ENCODE results near the gene CELF2. TPM values are rescaled to one million over a fixed set of nuclear protein-coding genes. Genes with fewer than 3 reads are reported as not detected.

Gene CELF2
- total RNA-seq, 1 donor from 2014 or later = 3.5 TPM

DNA sequence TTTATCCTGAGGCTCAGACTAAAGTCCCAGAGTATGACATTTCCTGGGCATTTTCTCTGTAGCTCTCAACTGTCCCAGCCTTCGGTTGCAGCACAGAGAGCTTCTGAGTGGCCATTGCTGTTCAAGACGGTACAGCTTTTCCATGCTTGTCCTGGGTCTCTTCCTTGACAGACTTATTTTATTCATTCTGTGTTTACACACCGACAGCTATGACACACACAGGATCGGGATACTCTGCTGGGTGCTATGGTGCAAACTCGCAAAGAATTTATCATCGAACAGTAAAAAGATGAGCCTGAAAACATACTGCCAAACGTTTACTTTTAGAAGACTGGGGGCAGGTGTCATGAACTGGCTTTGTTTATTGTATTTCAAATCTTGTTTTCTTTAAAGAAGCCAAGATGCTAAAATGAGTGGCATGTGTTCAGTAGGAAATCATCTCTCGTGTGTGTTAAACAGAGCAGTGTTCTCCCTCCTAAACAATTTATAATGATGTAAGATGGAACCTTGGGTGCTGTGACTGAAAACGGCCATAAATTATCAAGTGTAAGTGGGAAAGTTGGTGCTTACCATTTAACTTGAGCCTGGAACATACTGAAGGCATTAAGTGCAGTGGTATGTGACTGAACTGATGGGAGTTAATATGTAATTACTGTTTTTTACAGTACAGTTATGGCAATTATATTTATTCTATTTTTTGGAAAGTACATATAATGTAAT, 120.8 kb downstream of the CELF2 start:
- ATAC-seq = no peak

DNA sequence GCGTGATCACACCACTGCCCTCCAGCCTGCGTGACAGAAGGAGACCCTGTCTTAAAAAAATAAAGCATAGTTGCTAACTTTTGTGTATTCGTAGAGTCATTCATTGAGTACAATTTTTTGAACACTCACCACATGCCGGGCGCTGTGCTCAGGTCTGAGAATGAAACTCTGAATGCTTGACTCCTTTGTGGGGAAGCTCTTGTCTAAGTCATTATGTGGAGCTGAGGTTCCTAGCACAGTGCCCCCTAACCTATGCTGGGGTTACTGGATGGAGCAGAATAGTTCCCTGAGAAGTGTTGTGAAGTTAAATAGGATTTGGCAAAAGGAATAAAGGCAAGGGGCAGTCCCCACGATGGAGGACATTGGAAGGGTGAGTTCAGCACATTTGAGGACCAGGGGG, 123.3 kb downstream of the CELF2 start:
- ATAC-seq = no peak

DNA sequence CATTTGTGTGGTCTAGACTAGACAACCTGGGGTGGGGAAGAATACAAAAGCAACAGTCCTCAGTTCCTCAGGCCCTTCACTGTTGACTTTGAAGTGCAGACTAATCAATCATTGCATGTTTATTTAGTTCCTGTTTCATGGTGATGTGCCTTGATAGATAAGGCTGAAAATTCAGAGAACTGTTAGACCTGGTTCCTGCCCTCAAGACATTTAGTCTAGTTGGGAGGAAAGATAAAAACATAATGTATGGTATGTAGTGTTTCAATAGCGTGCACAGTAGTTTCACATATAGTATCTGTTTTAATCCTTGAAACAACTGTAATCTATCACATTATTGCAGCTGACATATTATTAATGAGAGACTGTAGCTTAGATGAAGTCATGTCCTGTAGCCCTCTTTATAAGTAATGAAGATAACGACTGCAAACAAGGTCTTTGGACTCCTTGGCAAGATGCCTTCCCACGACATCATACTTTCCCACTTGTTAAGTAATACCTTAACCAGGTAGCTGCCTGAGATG, 124.0 kb downstream of the CELF2 start:
- ATAC-seq = no peak

DNA sequence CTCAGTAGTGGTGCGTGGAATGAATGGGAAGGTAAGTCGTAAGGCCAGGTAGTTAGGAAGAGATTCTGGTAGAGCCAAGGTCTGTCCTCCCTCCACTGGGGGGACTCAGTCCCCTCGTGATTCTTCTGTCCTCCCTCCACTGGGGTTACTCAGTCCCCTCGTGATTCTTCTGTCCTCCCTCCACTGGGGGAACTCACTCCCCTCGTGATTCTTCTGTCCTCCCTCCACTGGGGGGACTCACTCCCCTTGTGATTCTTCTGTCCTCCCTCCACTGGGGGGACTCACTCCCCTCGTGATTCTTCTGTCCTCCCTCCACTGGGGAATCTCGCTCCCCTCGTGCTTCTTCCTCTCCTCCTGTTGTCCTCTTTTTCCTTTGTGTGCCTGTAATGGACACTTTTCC, 125.1 kb downstream of the CELF2 start:
- ATAC-seq = no peak

DNA sequence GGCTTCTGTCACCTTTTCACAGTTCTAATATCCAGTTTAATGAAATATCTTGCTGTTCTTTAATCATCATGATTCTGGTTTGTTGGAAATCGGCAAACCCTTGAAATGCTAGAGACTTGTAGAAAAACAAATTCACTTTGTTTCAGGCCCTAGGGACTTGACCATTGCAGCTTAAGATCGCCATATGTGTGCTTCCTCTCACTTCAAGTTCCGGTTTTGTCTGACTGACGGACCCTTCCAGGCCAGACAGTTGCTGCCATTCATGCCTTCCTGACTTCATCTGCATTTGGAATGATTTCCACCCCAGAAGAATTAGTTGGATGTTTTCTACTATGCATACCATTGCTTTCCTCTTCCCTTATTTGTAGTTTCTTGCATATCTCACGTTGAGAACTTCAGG, 125.6 kb downstream of the CELF2 start:
- ATAC-seq = no peak

DNA sequence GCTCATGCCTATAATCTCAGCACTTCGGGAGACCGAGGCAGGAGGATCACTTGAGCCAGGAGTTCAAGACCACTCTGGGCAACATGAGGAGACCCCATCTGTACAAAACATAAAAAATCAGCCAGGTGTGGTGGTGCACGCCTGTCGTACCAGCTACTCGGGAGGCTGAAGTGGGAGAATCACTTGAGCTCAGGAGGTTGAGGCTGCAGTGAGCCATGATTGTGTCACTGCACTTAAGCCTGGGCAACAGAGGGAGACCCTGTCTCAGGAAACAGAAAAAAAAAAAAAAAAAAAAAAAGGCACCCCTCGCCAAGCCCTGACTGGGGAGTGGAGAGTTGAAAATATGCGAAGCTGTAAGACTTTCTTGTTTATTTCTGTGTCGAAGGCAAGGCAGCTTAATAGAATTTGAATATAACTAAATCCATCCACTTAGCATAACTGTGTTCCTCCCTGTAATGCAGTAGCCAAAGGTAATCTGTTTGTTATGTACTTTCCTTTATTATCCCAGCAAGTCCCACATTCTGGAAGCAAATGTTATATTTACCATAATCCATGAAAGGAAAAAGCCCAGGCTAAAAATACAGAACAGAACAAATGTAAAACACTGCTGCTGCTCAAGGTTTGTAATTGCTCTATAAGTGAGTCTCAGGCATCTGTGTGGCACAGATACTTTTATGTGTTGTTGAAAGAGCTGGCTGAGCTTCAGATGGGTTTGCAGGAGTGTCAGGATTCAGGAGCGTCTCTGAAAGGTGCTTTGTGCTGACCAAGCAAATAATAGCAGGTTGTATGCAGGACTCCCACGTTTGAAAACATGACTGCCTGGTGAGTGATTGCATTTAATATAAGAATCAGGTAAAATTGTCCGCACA, 127.2 kb downstream of the CELF2 start:
- ATAC-seq = no peak

DNA sequence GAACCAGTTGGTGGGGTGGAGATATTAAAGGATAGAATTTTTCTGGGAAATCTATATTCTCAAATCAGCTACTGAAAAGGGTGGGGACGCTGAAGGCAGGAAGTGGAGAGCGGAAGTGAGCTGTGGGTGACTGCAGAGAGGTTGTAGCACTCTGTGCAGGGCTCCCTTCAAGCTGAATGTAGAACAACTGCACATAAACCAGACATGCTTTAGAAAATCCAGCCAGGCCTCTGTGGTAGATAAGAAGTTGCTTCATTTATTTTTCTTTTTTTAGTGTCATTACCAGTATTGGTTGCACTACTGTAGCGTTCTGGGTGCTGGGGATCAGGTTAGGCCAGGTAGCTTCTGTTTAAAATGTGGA, 127.8 kb downstream of the CELF2 start:
- peak; percentile 50 for ATAC-seq

DNA sequence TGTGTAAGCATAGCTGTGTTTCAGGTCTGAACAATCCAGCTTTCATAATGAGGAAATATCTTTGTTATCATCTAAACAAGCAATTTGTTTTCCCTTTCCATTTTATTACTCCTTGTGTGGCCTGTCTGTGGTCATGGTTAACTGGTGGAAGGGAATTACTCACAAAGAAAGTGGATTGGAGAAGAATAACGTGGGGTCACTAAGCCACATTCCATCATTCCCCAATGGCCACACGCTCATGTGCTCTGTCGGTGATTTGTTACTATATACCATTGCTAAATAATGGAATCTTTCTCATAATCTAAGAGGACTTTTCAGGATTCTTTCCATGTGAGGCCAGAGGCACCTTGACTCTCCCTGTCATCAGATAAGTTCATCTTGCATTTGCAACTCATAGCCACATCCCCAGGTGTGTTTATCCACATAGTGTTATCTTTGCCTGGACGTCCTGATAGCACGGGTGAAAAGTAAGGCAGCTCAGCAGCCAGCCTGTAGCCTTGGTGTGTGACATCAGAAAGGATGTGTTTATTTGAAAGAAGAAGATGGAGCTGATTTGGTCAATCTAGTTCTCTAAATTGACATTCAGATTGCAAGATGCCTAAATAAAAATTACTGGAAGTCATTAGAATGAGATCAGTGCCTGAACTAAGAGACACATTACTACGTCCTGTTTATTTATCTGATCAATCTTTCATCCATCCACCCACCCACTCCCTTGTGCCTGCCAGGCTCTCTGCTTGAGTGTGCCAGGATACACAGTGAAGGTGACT, 128.9 kb downstream of the CELF2 start:
- ATAC-seq = no peak

DNA sequence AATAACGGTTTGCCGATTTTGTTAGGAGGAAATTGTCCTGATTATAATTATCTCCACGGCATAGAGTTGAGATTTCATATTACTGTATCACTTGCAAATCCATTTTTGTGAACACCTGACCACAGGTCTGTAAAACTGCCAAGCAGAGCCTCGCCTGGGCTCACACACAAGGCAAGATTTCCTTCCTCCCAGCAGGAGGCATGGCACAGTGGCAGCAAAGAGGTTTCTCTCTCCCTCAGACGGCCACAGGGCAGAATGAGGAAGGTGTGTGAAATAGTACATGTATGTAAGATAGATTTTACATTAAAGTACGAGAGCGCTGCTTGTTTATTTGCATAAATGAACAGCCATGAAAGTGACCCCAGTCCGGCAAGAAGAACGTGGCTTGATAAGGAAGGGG, 130.1 kb downstream of the CELF2 start:
- ATAC-seq = no peak

DNA sequence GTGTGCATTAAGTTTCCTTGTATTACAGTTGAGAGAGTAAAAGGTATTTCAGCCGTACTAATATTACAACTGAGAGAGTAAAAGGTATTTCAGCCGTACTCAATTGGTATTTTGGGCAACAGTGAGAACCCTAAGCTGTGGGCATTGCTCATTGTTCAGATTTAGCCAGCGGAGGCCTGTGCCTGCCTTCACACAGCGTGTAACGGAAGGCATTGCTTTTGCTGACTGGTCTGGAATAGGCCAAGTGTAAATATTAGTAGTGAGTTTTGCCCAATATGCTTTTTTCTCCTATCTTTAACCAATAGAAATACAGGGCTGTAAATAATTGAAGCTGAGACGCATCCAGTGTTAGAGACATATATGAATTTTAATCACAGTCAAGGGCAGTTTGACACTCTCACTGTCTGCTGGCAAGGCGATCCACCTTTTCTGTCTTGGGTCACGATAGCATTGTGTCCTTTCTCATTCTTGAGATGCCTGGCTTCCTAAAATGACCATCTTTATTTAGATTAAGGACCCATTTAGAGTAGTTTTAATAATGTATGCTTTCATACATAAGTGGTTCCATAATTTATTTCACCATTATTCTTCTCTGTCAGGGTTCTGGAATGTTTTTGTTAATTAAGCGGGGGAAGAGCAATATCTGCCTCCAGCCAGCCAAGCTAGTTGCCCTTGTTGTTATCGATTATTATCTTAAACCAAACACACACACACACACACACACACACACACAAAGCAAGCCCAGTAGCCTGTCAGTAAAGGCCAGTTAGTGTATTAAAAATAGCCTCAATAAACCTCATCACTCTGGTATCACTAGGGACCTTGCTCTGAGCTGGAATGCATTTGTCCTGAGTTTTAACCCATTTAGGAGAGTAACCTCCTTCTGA, 130.7 kb downstream of the CELF2 start:
- no peak for ATAC-seq

DNA sequence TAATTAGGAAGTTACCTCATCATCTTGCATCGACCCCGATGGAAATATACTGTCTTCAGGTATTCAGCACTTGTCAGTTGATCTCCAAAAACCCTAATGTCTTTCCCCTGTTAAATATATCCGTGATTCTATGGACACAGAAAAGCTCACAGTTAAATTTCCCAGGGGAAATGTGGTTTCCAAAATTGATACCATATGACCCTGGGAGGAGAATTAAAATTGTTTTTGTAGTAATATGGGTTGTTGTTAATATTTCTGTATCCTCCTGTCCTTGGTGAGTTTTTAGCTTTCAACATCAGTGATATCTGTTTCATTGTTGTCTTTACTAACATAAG, 132.1 kb downstream of the CELF2 start:
- ATAC-seq = no peak

DNA sequence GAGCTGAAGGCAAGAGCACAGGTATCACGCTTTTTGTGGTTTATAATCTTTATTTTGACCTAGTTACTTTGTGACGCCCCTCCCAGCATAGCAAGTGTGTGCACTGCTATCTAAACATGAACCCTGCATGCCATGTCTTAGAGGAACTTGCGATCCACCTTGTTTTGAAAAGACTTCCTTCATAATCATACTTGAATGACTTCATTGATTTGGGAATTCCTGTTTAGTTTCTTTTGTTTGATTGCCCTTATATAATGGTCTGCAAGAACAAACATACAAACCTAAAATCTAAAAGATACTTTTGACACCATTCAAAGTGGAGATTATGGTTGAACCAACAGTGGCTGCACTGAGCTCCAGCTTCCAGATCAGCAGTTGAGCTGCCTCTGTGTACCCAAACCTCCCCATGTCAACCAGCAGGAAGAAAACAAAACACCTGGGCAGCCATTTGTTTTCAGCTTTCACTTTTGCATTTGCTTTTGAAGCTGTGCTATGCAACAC, 132.6 kb downstream of the CELF2 start:
- no peak for ATAC-seq

DNA sequence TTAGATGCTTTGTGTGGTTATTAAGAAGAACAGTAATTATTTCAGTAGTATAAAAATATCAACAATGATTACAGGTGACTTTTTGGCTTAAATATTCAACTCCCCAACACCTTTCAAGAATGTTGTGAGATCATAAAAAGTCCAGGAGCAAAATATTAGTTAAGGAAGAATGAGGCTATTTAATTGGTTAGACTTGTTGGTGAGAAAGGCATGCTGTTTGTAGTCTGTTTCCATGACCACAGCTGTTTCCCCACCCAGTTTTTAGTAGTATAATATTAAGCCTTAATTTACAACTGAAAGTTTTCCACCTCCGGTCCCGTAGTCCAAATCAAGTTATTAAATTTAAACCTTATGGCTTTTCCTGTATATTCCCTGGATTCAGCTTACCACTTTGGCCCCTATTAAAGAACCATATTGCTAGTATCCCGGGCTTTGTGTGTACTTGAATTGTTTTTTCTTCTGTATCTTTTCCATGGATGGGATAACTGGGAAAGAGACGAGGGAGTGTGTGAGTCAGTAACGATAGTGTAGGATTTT, 133.3 kb downstream of the CELF2 start:
- ATAC-seq = no peak

DNA sequence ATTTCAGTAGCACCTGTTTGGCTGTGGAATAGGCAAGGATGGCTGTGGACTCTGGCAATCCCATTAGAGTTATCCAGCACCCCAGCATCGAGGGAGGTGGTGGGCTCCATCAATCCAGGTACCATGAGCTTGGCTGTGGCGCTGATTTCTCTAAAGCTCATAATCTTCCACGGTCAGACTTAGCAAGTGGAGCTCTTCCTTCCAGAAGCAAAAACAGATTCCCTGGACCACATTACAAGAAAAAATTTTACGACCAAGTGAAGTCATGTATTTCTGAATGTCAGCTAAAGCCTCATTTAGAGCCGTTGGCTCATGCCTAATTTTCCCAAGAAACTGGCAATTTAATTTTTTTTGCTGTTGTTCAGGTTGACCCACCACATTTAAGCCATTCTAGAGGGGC, 135.1 kb downstream of the CELF2 start:
- ATAC-seq = no peak

DNA sequence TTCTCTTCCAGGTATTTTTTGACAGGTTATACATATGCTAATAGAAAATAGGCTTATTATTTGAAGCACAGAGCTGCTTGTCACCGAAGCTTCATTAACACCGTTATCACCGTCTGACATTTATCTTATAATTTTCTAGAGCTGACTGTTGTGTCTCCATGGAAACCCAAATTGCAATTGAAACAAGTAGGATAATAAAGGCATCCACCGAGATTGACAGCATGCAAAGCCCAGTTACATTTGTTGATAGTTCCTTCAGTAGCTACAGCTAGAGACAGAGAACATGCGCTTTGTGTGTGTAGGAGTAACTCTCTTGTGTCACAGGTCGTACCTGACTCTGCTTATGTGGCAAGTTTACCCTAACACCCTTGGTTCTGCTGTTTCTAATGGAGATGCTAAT, 135.6 kb downstream of the CELF2 start:
- ATAC-seq = no peak

DNA sequence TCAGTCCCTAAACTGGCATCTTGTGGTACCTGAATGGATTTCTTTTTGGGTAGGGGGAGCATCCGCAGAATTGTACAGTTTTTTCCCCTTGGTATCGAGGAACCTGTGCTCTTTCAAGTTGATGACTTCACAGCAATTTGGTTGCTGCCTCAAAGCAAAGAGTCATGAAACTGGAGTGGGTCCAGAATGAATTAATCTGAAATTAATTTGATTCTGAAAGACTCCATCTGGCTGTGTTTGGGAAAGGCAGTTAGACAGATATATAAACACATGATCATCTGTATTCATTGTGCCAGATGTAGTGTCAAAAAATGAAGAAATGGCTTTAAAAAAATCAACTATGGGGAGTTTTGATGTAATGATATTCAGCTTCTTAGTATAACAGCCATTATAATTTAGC, 136.1 kb downstream of the CELF2 start:
- ATAC-seq = no peak

DNA sequence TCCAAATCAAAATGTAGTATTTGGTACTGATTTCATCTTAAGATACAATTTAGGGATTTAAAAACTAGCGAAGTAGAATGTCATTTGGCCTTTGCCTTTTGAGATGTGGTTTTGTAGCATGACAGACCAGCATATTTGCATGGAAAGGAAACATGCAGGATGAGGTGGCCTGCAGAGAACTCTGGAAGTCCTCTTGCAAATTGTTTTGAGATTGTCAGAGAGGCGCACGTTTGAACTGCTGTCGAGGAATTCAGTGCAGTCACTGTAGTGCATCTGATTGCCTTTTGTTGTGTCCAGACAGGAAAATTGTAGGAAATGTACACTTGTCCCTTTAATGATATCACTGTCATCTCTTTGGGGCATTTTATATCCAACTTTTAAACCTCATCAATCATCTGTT, 136.7 kb downstream of the CELF2 start:
- no peak for ATAC-seq

DNA sequence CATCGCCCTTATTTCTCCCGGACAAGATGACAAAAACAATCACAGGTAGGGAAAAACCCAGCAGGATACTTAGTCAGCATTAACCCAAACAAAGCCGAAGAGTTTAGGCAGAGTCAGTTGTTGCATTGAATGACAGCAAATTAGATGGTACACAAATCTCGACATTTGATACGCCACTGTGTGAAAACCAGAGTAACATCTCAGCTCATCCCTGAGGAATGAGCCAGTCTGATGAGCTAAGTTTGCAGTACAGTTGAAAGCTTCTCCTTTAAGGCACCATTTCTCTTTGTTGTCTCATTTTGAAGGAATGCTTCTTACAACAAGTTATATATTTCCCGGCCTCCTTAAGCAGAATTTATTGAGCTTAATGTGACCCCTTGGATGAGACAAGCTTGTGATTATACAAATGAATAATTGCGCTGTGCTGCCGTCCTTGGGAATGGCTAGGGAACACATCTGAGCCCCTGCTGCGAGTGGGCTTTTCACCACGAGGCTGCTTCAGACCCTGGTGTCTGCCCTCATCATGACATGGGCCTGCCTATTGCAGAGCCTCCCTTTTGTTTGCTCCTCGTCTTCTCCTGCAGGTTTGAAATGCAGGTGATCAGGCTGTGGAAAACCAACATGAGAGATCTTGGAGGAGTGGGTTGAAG, 137.3 kb downstream of the CELF2 start:
- no peak for ATAC-seq

DNA sequence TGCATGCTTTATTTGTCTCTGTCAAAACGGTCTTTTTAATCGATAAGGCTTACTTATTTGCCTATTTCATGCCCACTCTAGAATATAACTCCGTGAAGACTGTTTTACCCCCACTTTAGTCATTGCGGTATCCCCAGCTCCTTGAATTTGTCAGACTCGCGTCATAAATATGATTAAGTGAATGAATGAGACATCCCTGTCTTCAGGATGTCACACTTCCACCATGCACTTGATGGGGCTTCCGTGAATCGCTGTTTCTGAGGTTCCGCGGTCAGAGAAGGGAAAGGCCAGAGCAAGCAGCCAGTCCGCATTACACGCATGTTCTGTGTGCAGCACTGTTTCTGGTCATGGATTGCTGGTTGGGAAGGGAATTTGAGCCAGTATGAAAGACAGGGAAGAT, 138.8 kb downstream of the CELF2 start:
- ATAC-seq = no peak

DNA sequence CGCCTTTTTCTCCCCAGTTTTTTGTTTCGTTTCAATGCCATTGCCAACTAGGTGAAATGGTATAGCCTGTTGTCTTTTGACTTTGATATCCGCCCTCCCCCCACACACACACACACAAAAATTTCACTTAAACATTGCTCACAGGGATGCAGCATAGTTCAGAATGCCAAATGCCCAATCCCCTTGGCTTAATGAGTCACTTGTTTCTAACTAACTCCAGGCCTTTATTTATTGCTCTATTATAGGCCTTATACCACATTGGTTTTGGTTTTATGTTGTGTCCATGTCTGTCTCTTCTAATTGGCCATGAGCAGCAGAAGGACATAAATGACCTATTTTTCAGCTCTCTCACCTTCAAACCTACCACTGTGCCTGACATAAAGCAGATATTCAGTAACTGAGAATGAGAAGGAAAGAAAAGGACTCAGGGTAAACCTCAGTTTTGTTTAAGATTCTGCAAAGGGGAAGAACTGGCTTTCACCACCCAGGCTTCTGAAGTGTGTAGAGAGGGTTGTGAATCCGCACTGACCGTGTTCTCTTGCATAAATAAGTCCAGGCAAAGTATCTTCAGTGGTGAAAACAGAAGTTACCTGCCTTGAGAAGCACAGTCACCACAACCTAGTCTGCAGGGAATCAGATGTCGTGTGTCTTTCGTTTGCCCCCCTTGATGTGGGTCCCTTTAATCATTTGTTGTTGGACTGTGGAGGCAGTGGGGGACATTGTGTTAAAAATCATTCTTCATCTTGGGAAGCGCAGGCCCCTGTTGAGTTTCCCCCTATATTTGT, 139.8 kb downstream of the CELF2 start:
- ATAC-seq = no peak
